HG03025 (cell line): ENCODE results near the gene PGAP6.
"Not testable (repeated sequence)": the region's sequence is repeated elsewhere in the genome, so short reads cannot be mapped to it uniquely, and the experiment has no call there.

ENCODE experiments used
- ATAC-seq: cut with Tn5 transposase; IDR thresholded peaks from one replicate; pipeline ENCODE4 v1.9.1; 2021; ENCODE audit warnings: mild to moderate bottlenecking, moderate library complexity; ENCODE audit not compliant: unreplicated experiment, low FRiP score

Gene PGAP6

DNA sequence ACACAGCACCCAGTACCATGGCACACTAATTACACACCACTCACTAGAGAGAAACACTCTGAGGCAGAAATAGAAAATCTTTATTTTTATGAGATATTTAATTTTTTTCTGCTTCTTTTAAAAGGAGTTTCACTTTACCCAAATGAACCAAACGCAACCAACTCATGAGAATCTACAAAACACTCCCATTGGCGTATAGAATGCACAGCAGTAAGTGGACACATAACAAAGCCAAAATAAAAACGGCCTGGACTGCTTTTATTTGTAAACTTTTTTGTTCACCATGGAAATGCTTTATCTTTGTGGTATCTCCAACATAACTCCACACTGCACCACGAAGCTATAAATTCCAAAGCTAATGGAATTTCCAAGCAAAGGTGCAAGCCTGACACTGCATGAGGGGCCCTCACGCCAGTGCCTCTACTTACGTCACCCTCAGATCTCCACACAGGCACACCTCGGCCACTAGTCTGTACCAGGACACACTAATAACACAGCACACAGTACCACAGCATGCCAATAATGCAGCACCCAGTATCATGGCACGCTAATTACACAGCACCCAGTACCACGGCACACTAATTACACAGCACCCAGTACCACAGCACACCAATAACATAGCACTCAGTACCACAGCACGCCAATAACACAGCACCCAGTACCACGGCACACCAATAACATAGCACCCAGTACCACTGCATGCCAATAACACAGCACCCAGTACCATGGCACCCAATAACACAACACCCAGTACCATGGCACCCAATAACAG is 46.7 kb downstream of the PGAP6 start:
- ATAC-seq = not testable (repeated sequence)

DNA sequence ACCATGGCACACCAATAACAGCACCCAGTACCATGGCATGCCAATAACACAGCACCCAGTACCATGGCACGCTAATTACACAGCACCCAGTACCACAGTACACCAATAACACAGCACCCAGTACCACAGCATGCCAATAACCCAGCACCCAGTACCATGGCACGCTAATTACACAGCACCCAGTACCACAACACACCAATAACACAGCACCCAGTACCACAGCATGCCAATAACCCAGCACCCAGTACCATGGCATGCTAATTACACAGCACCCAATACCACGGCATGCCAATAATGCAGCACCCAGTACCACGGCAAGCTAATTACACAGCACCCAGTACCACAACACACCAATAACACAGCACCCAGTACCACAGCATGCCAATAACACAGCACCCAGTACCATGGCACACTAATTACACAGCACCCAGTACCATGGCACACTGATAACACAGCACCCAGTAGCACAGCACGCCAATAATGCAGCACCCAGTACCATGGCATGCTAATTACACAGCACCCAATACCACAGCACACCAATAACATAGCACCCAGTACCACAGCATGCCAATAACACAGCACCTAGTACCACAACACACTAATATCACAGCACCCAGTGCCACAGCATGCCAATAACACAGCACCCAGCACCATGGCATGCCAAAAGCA is 47.5 kb downstream of the PGAP6 start:
- not testable (repeated sequence) for ATAC-seq

DNA sequence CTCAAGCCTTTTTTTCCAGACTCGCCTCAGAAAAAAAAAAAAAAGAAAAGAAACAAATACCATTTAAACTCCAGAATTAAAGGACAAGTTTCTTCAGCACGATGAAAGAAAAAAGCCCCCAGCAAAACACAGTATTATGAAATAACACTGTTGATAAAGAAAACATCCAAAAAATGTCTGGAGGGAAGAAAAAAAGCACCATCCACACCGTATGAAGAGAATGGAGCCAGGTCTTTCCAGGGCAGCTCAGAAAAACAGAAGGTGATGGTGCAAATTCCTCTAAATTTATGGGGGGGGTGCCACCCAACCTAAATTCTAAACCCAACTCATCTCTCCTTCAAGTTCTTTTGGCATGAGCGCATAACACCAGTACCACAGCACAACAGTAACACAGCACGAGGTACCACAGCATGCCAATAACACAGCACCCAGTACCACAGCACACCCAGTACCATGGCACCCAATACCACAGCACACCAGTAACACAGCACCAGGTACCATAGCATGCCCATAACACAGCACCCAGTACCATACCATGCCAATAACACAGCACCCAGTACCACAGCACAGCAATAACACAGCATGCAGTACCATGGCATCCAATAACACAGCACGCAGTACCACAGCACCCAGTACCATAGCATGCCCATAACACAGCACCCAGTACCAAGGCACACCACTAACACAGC is 48.2 kb downstream of the PGAP6 start:
- ATAC-seq = no peak

DNA sequence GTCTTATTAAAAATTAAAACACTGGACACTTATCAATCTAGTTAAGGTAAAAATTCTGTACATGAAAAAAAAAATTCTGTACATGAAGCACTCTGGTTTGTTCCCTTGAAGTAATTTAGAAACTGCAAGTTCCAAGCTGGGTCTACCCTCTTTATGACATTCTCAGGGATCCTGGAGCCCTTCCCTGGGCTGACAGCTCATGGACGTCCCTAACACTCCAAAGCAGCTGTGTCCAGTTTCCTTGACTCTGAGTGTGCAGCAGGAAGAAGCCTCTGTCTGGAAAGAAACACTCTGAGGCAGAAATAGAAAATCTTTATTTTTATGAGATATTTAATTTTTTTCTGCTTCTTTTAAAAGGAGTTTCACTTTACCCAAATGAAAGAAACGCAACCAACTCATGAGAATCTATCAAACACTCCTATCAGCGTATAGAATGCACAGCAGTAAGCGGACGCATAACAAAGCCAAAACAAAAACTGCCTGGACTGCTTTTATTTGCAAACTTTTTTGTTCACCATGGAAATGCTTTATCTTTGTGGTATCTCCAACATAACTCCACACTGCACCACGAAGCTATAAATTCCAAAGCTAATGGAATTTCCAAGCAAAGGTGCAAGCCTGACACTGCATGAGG is 50.5 kb downstream of the PGAP6 start:
- not testable (repeated sequence) for ATAC-seq

DNA sequence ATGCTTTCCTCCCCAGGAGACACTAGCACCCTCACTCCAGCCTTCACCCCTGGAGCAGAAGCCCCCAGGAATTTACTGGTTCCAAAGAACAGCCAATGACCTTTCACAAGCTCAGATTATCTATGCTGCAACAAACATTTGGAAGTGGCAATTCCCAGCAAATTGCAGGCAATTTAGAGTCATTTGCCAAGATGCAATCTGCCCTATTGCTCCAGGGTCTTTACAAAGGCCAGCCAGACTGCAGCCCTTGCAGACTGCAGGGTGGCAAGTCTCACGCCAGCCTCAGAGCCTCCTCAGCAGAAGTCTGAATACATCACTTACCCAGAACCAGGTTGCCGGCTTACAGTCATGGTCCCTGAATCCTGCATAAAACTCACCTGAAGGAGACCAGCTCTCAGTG is 51.0 kb downstream of the PGAP6 start:
- no peak for ATAC-seq

DNA sequence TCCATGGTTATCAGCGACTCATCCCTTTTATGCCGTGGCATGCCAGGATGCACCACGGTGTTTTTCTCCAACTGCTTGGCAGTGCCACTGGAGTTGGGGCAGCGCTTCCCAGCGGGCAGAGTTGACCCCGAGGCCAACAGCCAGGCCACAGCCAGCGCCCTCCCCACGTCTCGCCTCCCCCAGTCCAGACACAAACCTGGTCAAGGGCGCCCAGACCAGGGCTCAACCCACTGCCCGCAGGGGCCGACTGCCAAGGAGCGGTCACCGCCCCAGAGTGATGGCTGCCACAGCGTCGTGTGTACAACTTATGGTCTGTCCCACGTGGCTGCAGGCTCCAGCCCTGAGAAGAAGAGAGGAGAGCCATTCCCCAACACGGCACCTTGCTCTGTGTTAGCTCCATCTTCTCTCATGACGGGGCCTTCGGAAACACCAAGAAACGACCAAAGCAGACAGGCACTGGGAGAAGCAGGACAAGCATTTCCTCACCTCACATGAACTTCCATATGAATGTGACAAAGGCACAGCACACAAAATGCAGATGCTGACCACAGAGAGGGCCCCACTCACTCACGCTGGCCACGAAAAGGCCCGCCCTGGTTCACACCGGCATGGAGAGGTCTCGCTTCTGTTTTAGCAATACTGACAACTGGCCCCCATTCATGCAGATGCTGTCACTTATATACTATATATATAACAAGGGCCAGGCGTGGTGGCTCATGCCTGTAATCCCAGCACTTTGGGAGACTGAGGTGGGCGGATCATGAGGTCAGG is 56.2 kb downstream of the PGAP6 start:
- no peak for ATAC-seq

DNA sequence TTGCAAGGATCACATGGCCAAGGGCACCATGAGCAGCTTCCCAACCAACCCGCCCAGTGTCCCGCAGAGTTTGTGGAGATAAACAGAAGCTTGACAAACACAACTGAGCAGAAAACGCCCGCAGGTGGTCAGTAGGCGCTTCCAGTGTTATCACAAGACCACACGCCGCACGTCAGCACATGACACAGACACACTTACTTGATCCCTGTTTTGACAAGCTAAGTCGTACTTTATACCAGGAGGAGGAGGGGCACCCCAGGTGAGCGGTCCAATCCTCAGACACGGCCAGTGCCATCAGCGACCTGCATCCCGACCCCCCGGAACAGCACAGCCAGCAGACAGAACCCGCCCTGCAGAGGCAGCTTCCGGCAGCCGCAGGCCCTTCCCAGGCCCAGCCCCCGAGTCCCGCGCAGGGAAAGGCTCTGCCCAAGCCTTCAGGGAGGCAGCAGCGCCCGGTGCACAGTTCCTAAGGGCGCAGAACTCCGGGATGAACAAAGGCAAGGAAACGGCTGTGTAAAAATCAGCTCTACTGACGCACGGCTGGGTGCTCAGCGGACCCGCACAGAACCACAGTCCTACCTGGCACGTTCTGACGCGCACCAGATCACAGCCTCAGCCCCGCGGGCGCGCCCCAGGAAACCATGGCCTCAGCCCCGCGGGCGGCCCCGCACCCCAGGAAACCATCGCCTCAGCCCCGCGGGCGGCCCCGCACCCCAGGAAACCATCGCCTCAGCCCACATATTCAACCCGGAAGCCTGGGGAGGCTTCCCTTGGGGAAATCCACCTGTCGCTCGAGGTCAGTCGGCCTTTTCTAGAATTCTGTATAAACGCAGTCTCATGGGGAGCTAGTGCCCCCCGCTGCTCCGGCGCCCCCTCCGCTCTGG is 57.1 kb downstream of the PGAP6 start:
- no peak for ATAC-seq

DNA sequence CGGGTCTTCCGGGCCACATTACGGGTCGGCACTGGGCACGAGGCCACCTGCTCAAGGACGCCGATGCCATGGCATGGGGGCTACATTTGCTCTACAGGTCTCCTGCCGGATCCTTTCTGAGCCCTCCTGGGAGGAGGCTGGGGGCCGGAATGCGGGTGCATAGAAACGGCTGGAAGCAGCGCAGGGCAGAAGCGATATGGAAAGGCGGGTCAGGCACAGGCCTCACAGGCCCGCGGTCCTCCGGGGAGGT is 57.7 kb downstream of the PGAP6 start:
- no peak for ATAC-seq

DNA sequence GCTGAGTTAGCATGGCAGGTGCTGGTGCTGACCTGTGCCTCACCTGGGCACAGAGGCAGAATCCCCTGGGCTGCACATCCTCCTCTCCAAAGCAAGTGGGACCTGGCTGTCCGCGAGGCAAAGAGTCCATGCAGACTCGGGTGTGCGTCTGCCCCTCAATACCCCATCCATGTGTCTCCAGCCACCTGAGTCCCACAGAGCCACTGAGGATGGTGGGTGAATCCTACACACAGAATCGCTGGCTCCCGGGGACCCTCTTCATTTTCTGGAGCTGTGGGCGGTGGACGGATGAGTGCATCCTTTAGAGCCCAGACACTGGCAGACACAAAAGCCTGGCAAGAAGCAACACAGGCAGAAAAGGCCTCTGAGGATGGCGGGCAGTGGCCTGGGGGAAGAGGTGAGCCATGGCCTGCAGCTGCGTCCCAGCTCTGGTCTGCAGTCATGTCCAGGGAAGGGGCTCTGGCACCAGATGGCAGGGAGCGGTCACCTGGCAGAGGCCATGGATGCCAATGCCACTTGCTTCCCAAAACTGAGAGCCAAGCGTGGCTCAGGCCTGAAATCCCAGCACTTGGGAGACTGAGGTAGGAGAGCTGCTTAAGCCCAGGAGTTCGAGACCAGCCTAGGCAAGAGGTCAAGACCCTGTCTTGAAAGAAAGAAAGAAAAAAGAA is 59.2 kb downstream of the PGAP6 start:
- ATAC-seq = no peak

DNA sequence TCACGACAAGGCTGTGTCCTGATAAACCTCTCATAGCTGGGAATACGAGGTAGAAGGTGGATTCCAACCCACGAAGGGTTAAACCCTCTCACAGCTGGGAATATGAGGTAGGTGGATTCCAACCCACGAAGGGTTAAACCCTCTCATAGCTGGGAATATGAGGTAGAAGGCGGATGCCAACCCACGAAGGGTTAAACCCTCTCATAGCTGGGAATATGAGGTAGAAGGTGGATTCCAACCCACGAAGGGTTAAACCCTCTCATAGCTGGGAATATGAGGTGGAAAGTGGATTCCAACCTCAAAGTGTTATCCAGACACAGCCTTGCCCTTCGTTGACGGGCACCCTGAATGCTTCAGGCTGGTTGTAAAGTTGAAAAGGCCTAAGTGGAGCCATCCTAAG is 60.2 kb downstream of the PGAP6 start:
- ATAC-seq = no peak
